Vagina (tissue), 2 donors: Measurements from ENCODE around the gene GNPTG. TPM values are rescaled to one million over a fixed set of nuclear protein-coding genes. Genes with fewer than 3 reads are reported as not detected.

Experiments used
- DNase-seq, 2 donors: peaks; one replicate each; pipeline ENCODE4 v3.0.0-alpha.2; 2017; ENCODE audit errors: extremely low spot score in 2 of 2
- H3K27ac ChIP-seq: fragments of 200-600 bp; sonication (generic); one replicate; pipeline ENCODE4 v1.5.1; 2019
- H3K27me3 ChIP-seq: fragments of 200-600 bp; sonication (generic); one replicate; pipeline ENCODE4 v1.5.1; 2019
- H3K36me3 ChIP-seq, 2 donors: fragments of 200-600 bp; sonication (generic); one replicate each; pipeline ENCODE4 v1.5.1; 2017 to 2019
- H3K4me1 ChIP-seq: fragments of 200-600 bp; sonication (generic); one replicate; pipeline ENCODE4 v1.5.1; 2019
- H3K4me3 ChIP-seq, 2 donors: fragments of 200-600 bp; sonication (generic); 1 replicate in 1 of 2; 2 replicates in 1 of 2; pipeline ENCODE4 v1.5.1; 2016 to 2019
- H3K9me3 ChIP-seq: fragments of 200-600 bp; sonication (generic); one replicate; pipeline ENCODE4 v1.5.1; 2019
- POLR2A ChIP-seq, 2 donors: fragments of 450-650 bp; IDR thresholded peaks; one replicate each; pipeline ENCODE4 v1.6.1; 2017; ENCODE audit warnings: antibody characterized with exemption in 2 of 2, mild to moderate bottlenecking in 2 of 2, moderate library complexity in 2 of 2
- POLR2AphosphoS5 ChIP-seq, 2 donors: sonication (generic); formaldehyde crosslinking; IDR thresholded peaks; one replicate each; pipeline ENCODE4 v1.9.0; 2017; ENCODE audit warnings: antibody characterized with exemption in 2 of 2, mild to moderate bottlenecking in 2 of 2, low read depth in 1 of 2; ENCODE audit not compliant: insufficient read depth in 1 of 2
- intact Hi-C: fragments of 100-400 bp; cut with DNase I; formaldehyde crosslinking; loops from one replicate; pipeline ENCODE4 v1.15.1; 2023
- total RNA-seq: library from RNA; depleted of rRNA; stranded (reverse); fragments of >200 nt; gene quantifications from one replicate; pipeline ENCODE4 v1.2.3, GENCODE V29; 2016
- TF ChIP-seq, protein P1 (sequence below), 3 experiments: fragments of 450-650 bp in 2 of 3; fragments of 200-600 bp in 1 of 3; sonication (generic) in 1 of 3; IDR thresholded peaks; one replicate each; pipeline ENCODE4 v1.5.1; 2017 to 2019; ENCODE audit warnings: antibody characterized with exemption in 3 of 3, mild to moderate bottlenecking in 2 of 3, moderate library complexity in 2 of 3

Gene GNPTG
- total RNA-seq, 1 donor from 2014 or later, result 63.3 TPM

DNA sequence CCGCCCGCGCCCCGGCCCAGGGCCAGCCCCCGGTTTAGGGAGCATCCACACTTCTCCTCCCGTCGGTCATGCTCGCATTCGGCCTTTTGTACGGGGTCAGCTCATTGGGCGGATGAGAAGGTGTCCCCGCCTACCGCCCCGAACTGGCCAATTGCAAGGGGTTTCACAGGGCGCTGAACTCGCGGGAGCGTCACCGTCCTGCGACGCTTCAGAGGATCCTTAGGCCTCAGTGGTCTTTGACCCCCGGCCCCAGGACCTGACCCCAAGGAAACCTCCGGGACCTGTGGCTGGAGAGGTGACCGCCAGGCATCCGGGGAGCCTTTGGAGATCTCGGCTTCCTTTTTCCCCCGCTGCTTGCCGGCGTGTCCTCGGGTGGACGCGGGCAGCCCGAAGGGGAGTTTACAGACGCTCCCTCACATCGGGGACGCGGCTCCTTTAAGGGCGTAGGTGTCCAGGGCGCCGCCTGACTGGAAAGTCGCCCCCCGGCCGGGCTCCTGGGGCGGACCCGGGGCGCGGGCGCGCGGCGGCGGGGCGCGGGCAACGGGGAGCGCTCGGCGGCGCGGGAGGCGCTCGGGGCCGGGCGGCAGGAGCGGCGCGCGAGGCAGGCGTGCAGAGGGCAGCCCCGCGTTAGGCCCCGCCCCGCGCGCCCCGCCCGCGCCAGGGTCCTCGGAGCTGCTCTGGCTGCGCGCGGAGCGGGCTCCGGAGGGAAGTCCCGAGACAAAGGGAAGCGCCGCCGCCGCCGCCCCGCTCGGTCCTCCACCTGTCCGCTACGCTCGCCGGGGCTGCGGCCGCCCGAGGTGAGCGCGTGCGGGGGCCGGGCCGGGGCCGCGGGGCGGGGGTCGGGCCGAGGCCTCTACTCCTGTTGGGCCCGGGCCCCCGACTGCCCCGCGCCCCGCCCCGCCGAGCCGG, 42.5 kb upstream of the GNPTG start, which contains the start of gene UBE2I:
Gene UBE2I, plus strand, starts transcription at position 660 of the 909 bp plus-strand sequence. CDS start 4,395 bp downstream, outside the sequence.
- intact Hi-C loops, result no loop called here
- peak in 1 of 2 donors; percentile 98 for DNase-seq
- Histone ChIP-seq H3K27ac (peak within 1 kb of the TSS; percentile 96), H3K4me3 (peak within 1 kb of the TSS; percentile 81 to 92), H3K36me3 (peaks cover 0 to 16% of the 10 kb centered on the region in 2 donors), H3K4me1 (peaks cover 48% of the 10 kb centered on the region), H3K27me3 (no peaks in the 10 kb centered on the region), H3K9me3 (no peaks in the 10 kb centered on the region)
- TF ChIP-seq, protein P1, sequence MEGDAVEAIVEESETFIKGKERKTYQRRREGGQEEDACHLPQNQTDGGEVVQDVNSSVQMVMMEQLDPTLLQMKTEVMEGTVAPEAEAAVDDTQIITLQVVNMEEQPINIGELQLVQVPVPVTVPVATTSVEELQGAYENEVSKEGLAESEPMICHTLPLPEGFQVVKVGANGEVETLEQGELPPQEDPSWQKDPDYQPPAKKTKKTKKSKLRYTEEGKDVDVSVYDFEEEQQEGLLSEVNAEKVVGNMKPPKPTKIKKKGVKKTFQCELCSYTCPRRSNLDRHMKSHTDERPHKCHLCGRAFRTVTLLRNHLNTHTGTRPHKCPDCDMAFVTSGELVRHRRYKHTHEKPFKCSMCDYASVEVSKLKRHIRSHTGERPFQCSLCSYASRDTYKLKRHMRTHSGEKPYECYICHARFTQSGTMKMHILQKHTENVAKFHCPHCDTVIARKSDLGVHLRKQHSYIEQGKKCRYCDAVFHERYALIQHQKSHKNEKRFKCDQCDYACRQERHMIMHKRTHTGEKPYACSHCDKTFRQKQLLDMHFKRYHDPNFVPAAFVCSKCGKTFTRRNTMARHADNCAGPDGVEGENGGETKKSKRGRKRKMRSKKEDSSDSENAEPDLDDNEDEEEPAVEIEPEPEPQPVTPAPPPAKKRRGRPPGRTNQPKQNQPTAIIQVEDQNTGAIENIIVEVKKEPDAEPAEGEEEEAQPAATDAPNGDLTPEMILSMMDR (IDR thresholded peaks at IDR 0.05), result no peak
- TF ChIP-seq POLR2A (IDR thresholded peaks at IDR 0.05) (peak in 1 of 2 donors; percentile 45), POLR2AphosphoS5 (IDR thresholded peaks at IDR 0.05; ENCODE audit: insufficient read depth in 1 of 2, low read depth in 1 of 2) (peak in 1 of 2 donors; percentile 83)

DNA sequence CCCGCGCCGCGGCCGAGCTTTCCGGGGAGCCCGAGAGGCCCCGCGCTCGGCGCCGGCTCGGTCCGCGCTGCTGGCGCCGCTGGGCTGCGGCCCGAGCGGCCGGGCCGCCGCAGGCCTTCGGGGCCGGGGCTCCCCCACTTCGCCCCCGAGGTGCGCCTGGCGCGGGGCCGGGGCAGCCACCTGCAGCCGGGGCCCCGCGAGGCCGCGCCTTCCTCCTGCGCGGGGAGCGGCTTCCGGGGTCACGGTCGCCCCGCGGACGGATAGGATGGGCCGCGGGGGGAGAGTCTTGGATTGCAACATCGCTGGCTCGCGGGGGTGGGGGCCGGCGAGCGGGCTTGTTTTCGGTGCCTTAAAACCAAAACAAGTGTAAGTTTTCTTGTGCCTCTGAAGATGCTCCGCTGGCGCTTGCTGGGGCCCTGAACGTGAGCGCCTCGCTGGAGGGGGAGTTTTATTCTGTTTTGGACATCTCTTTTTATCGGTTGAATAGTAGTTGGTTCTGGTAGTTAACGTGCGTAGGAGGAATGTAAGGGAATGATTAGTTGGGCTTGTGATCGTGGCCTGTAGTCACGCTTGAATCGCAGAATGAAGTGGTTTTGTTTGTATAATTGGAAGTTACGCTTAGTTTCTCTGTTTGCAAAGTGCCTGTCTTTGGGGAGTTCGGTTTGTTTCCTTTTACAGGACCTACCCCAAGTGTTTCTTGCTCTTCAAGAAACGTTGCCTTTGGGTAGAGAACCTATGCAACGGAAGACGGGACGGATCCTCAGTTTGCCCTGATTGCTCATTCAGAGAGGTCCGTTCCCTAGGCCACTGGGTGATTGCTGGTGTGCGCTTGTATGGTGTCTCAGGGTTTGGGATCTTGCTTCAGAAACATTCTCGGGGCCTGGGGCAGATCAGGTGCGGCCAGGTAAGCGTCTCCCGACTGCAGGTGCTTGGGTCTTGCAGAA, 41.6 kb upstream of the GNPTG start:
- Histone ChIP-seq H3K9me3 (no peaks in the 10 kb centered on the region), H3K27ac (peak overlapping the region; percentile 96), H3K4me3 (peak overlapping the region; percentile 81 to 92), H3K4me1 (peaks cover 57% of the 10 kb centered on the region), H3K27me3 (no peaks in the 10 kb centered on the region), H3K36me3 (peaks cover 0 to 25% of the 10 kb centered on the region in 2 donors)
- intact Hi-C loops, result no loop called here
- no peak for DNase-seq
- TF ChIP-seq, protein P1 (IDR thresholded peaks at IDR 0.05), result no peak
- TF ChIP-seq POLR2AphosphoS5 (IDR thresholded peaks at IDR 0.05; ENCODE audit: insufficient read depth in 1 of 2, low read depth in 1 of 2) (no peak), POLR2A (IDR thresholded peaks at IDR 0.05) (no peak)

DNA sequence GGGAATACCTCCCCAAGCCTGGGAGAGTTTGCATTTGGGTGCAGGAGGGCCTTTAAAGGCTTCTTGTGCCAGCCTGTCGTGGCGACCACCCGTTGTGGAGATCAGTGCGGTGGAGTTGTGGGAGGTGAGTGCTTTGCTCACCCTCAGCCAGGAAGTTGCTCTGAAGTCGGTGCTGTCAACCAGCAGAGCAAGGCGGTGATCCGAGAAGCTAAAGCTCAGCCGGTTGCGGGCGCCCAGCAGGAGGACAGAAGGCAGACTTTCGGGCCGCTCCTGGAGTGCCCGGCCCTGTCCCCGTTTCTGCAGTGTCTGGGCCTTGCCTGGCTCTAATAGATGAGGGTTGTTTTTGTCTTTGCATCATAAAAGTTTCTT, 40.9 kb upstream of the GNPTG start:
- Histone ChIP-seq H3K36me3 (peaks cover 0 to 32% of the 10 kb centered on the region in 2 donors), H3K27me3 (no peaks in the 10 kb centered on the region), H3K4me1 (peaks cover 59% of the 10 kb centered on the region), H3K4me3 (peak overlapping the region; percentile 81 to 92), H3K27ac (peak overlapping the region; percentile 96), H3K9me3 (no peaks in the 10 kb centered on the region)
- TF ChIP-seq POLR2AphosphoS5 (IDR thresholded peaks at IDR 0.05; ENCODE audit: insufficient read depth in 1 of 2, low read depth in 1 of 2) (no peak), POLR2A (IDR thresholded peaks at IDR 0.05) (no peak)
- TF ChIP-seq, protein P1 (IDR thresholded peaks at IDR 0.05), result no peak
- intact Hi-C loops, result no loop called here
- DNase-seq, result no peak

DNA sequence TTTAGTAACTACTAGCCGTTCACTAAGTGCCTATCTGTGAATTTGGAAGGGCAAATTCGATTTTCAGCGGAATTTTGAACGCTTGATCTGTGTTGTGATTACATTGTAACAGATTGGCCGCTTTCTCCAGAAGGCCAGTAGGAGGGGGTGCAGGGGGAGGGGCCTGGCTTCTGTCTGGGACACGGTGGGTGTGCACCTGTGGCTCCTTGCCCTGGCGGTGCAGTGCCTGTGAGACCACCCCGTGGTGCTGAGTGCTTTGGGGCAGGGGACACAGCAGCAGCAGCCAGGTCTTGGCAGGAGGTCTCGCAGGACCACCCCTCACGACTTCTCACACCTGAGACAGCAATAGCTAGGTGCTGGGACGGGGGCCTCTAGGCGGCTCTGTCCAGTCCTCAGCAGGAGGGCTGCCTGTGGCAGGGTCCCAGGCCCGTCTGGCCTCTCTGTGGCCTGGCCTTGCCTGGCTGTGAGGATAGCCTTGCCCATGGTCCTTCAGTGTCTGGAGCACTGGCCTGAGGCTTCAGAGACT, 40.5 kb upstream of the GNPTG start:
- Histone ChIP-seq H3K27ac (peak overlapping the region; percentile 96), H3K36me3 (peaks cover 0 to 36% of the 10 kb centered on the region in 2 donors), H3K9me3 (no peaks in the 10 kb centered on the region), H3K4me3 (peak overlapping the region; percentile 81 to 92), H3K4me1 (peaks cover 59% of the 10 kb centered on the region), H3K27me3 (no peaks in the 10 kb centered on the region)
- no peak for DNase-seq
- TF ChIP-seq POLR2A (IDR thresholded peaks at IDR 0.05), result no peak
- TF ChIP-seq POLR2AphosphoS5 (IDR thresholded peaks at IDR 0.05; ENCODE audit: insufficient read depth in 1 of 2, low read depth in 1 of 2), result no peak
- TF ChIP-seq, protein P1 (IDR thresholded peaks at IDR 0.05), result no peak
- intact Hi-C loops, result no loop called here
